Right ventricle myocardium inferior (tissue), 1 donor: Measurements from ENCODE around the gene HDAC9. TPM values are rescaled to one million over a fixed set of nuclear protein-coding genes. Genes with fewer than 3 reads are reported as not detected.
"Not testable (repeated sequence)": the region's sequence is repeated elsewhere in the genome, so short reads cannot be mapped to it uniquely, and the experiment has no call there.

Experiments
- ATAC-seq: fragments of 200-7000 bp; cut with Tn5 transposase; one replicate; pipeline ENCODE4 v1.9.1; 2020; ENCODE audit warnings: mild to moderate bottlenecking, moderate library complexity
- DNase-seq: peaks from one replicate; pipeline ENCODE4 v3.0.0; 2021; ENCODE audit errors: missing footprints
- intact Hi-C: fragments of 100-400 bp; cut with DNase I; formaldehyde crosslinking; loops from one replicate; pipeline ENCODE4 v1.11.0; 2022
- total RNA-seq: library from RNA; stranded (reverse); fragmentation: NEBNext Ultra II Directional; extraction: Animal tissue kit (Norgen Biotek cat#: 25700); gene quantifications from one replicate; pipeline ENCODE4 v1.2.1, GENCODE V29; 2021
- donor health status: DM: no; HTN: yes; CAD: no; lungs with severe emphysema.

HDAC9 gene
- total RNA-seq, 1 donor from 2014 or later, result 25.3 TPM

- intact Hi-C loops, result no loop called here
- no peak for DNase-seq
- ATAC-seq, result no peak
These were observed 444.4 kb downstream of the HDAC9 start for GRCh38 chr7:18939771-18940592.

GRCh38 chr7:18940593-18941134, 445.1 kb downstream of the HDAC9 start:
- DNase-seq (no peak), ATAC-seq (no peak)
- intact Hi-C loops, result no loop called here

- no peak for DNase-seq
- intact Hi-C loops, result no loop called here
- peak; percentile 52 for ATAC-seq
These were observed 445.7 kb downstream of the HDAC9 start for GRCh38 chr7:18941207-18941606.

GRCh38 chr7:18948521-18948920, 453.0 kb downstream of the HDAC9 start:
- ATAC-seq, result no peak
- intact Hi-C loops, result no loop called here
- no peak for DNase-seq

GRCh38 chr7:18952846-18953245, 457.3 kb downstream of the HDAC9 start:
- ATAC-seq (no peak), DNase-seq (no peak)
- intact Hi-C loops, result no loop called here

- no peak for DNase-seq
- intact Hi-C loops, result no loop called here
- no peak for ATAC-seq
These were observed 463.1 kb downstream of the HDAC9 start for GRCh38 chr7:18958627-18959026.

GRCh38 chr7:18960725-18961124, 465.2 kb downstream of the HDAC9 start:
- intact Hi-C loops, result no loop called here
- DNase-seq (no peak), ATAC-seq (no peak)

- no peak for DNase-seq
- no peak for ATAC-seq
- intact Hi-C loops, result no loop called here
These were observed 466.5 kb downstream of the HDAC9 start for GRCh38 chr7:18962031-18962430.

GRCh38 chr7:18965657-18966056, 470.1 kb downstream of the HDAC9 start:
- no peak for ATAC-seq
- intact Hi-C loops, result no loop called here
- DNase-seq, result no peak

GRCh38 chr7:18967755-18968154, 472.2 kb downstream of the HDAC9 start:
- intact Hi-C loops, ATAC-seq, DNase-seq: not testable (repeated sequence)

- intact Hi-C loops, result no loop called here
These were observed 476.3 kb downstream of the HDAC9 start for GRCh38 chr7:18971839-18972238.

GRCh38 chr7:18974803-18975202, 479.3 kb downstream of the HDAC9 start:
- intact Hi-C loops, result no loop called here
- DNase-seq (no peak), ATAC-seq (no peak)

More at GRCh38 chr7:18971839-18972238, 476.3 kb downstream of the HDAC9 start:
- ATAC-seq, result no peak
- no peak for DNase-seq

GRCh38 chr7:18975276-18975675, 479.7 kb downstream of the HDAC9 start:
- DNase-seq, result no peak
- intact Hi-C loops, result no loop called here
- ATAC-seq, result no peak

- intact Hi-C loops, result no loop called here
- ATAC-seq, result no peak
- no peak for DNase-seq
These were observed 480.2 kb downstream of the HDAC9 start for GRCh38 chr7:18975689-18976280.

GRCh38 chr7:18976715-18977471, 481.3 kb downstream of the HDAC9 start:
- no peak for ATAC-seq
- intact Hi-C loops, result no loop called here
- no peak for DNase-seq

GRCh38 chr7:18978108-18978495, 482.6 kb downstream of the HDAC9 start:
- peak; percentile 86 for ATAC-seq

GRCh38 chr7:18990700-18991099, 495.2 kb downstream of the HDAC9 start:
- intact Hi-C loops, DNase-seq, ATAC-seq: not testable (repeated sequence)

More at GRCh38 chr7:18978108-18978495, 482.6 kb downstream of the HDAC9 start:
- intact Hi-C loops, result no loop called here
- DNase-seq, result no peak

GRCh38 chr7:18993933-18994668, 498.6 kb downstream of the HDAC9 start:
- no peak for DNase-seq
- intact Hi-C loops, result no loop called here
- no peak for ATAC-seq

GRCh38 chr7:18995270-18995671, 499.7 kb downstream of the HDAC9 start:
- intact Hi-C loops, result no loop called here
- ATAC-seq, result no peak

More at GRCh38 chr7:18995270-18995671, 499.7 kb downstream of the HDAC9 start:
- no peak for DNase-seq
